Upper lobe of left lung (tissue), 6 donors: ENCODE data around the gene NR3C2. TPM values are rescaled to one million over a fixed set of nuclear protein-coding genes. Genes with fewer than 3 reads are reported as not detected.
A peak's percentile ranks its signal among the peaks of the same experiment; 100 is the strongest.

ENCODE experiments used
- ATAC-seq, 2 donors: fragments of 200-7000 bp; cut with Tn5 transposase; one replicate each; pipeline ENCODE4 v1.9.1; 2022; ENCODE audit warnings: mild to moderate bottlenecking in 2 of 2, moderate library complexity in 2 of 2; ENCODE audit not compliant: low FRiP score in 2 of 2
- DNase-seq, 2 donors: peaks; one replicate each; pipeline ENCODE4 v3.0.0-alpha.2; 2019 to 2020
- H3K27ac ChIP-seq, 4 donors: fragments of 200-600 bp; sonication (generic); one replicate each; pipeline ENCODE4 v1.5.1; 2016 to 2019
- H3K27me3 ChIP-seq, 4 donors: fragments of 200-600 bp; sonication (generic); one replicate each; pipeline ENCODE4 v1.5.1; 2017 to 2019
- H3K36me3 ChIP-seq, 4 donors: fragments of 200-600 bp; sonication (generic); one replicate each; pipeline ENCODE4 v1.5.1; 2016 to 2019
- H3K4me1 ChIP-seq, 4 donors: fragments of 200-600 bp; sonication (generic); one replicate each; pipeline ENCODE4 v1.5.1; 2018 to 2019
- H3K4me3 ChIP-seq, 4 donors: fragments of 200-600 bp; sonication (generic); one replicate each; pipeline ENCODE4 v1.5.1; 2017 to 2019; ENCODE audit warnings: mild to moderate bottlenecking in 2 of 4, moderate library complexity in 1 of 4
- H3K9me3 ChIP-seq, 4 donors: fragments of 200-600 bp; sonication (generic); one replicate each; pipeline ENCODE4 v1.5.1; 2018 to 2019
- CTCF ChIP-seq, 6 experiments: fragments of 450-650 bp in 4 of 6; fragments of 200-600 bp in 2 of 6; sonication (generic) in 2 of 6; IDR thresholded peaks; one replicate each; pipeline ENCODE4 v1.5.1; 2016 to 2019; ENCODE audit warnings: antibody characterized with exemption in 6 of 6
- EP300 ChIP-seq, 4 donors: sonication (generic); formaldehyde crosslinking; IDR thresholded peaks; one replicate each; pipeline ENCODE4 v1.5.1; 2017; ENCODE audit warnings: antibody characterized with exemption in 4 of 4, control low read depth in 2 of 4
- POLR2A ChIP-seq, 4 donors: fragments of 450-650 bp; IDR thresholded peaks; one replicate each; pipeline ENCODE4 v1.5.1; 2016 to 2017; ENCODE audit warnings: antibody characterized with exemption in 4 of 4, mild to moderate bottlenecking in 2 of 4
- POLR2AphosphoS5 ChIP-seq, 2 donors: sonication (generic); formaldehyde crosslinking; IDR thresholded peaks; one replicate each; pipeline ENCODE4 v1.5.1; 2017; ENCODE audit warnings: antibody characterized with exemption in 2 of 2
- WGBS, 2 donors: methylation state at CpG; one replicate each; pipeline ENCODE4 v1.1.5; 2017 to 2018; 5-methylcytosine and 5-hydroxymethylcytosine counted together
- total RNA-seq, 6 donors: library from RNA; depleted of rRNA in 4 of 6; stranded (reverse); fragments of >200 nt in 4 of 6; gene quantifications; one replicate each; pipeline versions ENCODE4 v1.1.0 to v1.2.1, GENCODE V29; 2016 to 2021
- donor health status: DM: no; HTN: no; CAD: no; lungs with moderate emphysema.
- donor health status: DM: no; HTN: yes; CAD: no; lungs with severe emphysema.

NR3C2 gene
- total RNA-seq, 6 donors from 2014 or later = 10.3 to 39.8 (median 23.7) TPM

GRCh38 chr4:148092316-148093014 lies 349.7 kb downstream of the NR3C2 start:
- TF ChIP-seq POLR2AphosphoS5 (IDR thresholded peaks at IDR 0.05) (no peak), CTCF (IDR thresholded peaks at IDR 0.05) (no peak), EP300 (IDR thresholded peaks at IDR 0.05) (no peak), POLR2A (IDR thresholded peaks at IDR 0.05) (no peak)
- Histone ChIP-seq H3K36me3 (peaks cover 0 to 2% (median 0%) of the 10 kb centered on the region in 4 donors), H3K4me1 (no peaks in the 10 kb centered on the region), H3K4me3 (no peak overlapping the region), H3K9me3 (no peaks in the 10 kb centered on the region), H3K27me3 (no peaks in the 10 kb centered on the region), H3K27ac (no peak overlapping the region)
- 95 to 97% methylated on average over 11 of the region's 11 CpGs for WGBS, 2 donors
- ATAC-seq (no peak), DNase-seq (no peak)

GRCh38 chr4:148091896-148092295 lies 350.3 kb downstream of the NR3C2 start:
- WGBS, 2 donors = 86 to 88% methylated on average over 4 of the region's 4 CpGs
- no peak for ATAC-seq
- H3K36me3 ChIP-seq = peaks cover 0 to 1% (median 0%) of the 10 kb centered on the region in 4 donors
- H3K4me1 ChIP-seq = no peaks in the 10 kb centered on the region
- no peak for TF ChIP-seq CTCF (IDR thresholded peaks at IDR 0.05)
- no peak for TF ChIP-seq EP300 (IDR thresholded peaks at IDR 0.05)
- TF ChIP-seq POLR2AphosphoS5 (IDR thresholded peaks at IDR 0.05) = no peak
- no peak for TF ChIP-seq POLR2A (IDR thresholded peaks at IDR 0.05)
- H3K9me3 ChIP-seq = no peaks in the 10 kb centered on the region
- no peak for DNase-seq
- H3K4me3 ChIP-seq = no peak overlapping the region
- no peak overlapping the region for H3K27ac ChIP-seq
- H3K27me3 ChIP-seq = no peaks in the 10 kb centered on the region

- Histone ChIP-seq H3K27me3 (no peaks in the 10 kb centered on the region), H3K4me1 (no peaks in the 10 kb centered on the region), H3K36me3 (no peaks in the 10 kb centered on the region), H3K9me3 (no peaks in the 10 kb centered on the region), H3K4me3 (no peak overlapping the region), H3K27ac (no peak overlapping the region)
- ATAC-seq (peak; percentile 33 to 39), DNase-seq (peak in 1 of 2 donors; percentile 43)
- 91 to 92% methylated on average over 5 to 17 of the region's 17 CpGs for WGBS, 2 donors
- TF ChIP-seq POLR2AphosphoS5 (IDR thresholded peaks at IDR 0.05) = no peak
- no peak for TF ChIP-seq CTCF (IDR thresholded peaks at IDR 0.05)
- TF ChIP-seq EP300 (IDR thresholded peaks at IDR 0.05) = no peak
Measured at GRCh38 chr4:148090503-148091476, 351.4 kb downstream of the NR3C2 start.

DNA sequence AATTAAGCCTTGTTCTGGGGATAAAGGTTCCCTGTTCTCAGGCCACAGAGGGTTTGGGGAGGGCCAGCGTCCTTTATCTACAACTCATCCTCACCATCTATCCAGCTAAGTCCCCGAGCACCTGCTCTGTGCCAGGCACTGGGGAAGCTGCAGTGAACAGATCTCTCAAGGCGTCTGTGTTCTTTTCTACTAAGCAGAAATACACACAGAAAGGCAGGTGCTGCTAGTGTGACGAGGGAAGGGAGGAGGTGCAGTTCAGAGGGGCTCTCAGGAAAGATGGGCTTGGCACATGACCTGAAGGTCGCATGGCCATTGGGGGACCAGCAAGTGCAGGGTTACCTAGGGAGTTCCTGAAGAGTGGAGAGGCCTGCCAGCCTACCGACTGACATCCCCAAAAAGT lies 352.2 kb downstream of the NR3C2 start:
- WGBS, 2 donors = 95 to 96% methylated on average over 6 of the region's 6 CpGs

More for the DNA sequence above, 352.2 kb downstream of the NR3C2 start:
- H3K27me3 ChIP-seq = no peaks in the 10 kb centered on the region
- H3K9me3 ChIP-seq = no peaks in the 10 kb centered on the region
- H3K4me1 ChIP-seq = no peaks in the 10 kb centered on the region
- H3K4me3 ChIP-seq = no peak overlapping the region
- H3K27ac ChIP-seq = no peak overlapping the region
- DNase-seq (no peak), ATAC-seq (no peak)
- TF ChIP-seq CTCF (IDR thresholded peaks at IDR 0.05) (no peak), EP300 (IDR thresholded peaks at IDR 0.05) (no peak), POLR2AphosphoS5 (IDR thresholded peaks at IDR 0.05) (no peak), POLR2A (IDR thresholded peaks at IDR 0.05) (no peak)
- no peaks in the 10 kb centered on the region for H3K36me3 ChIP-seq
